Measurements from ENCODE around the gene DNAH1.

DNAH1 gene

GRCh38 chr3:52291508-52292181, 24.5 kb upstream of the DNAH1 start:
- DNase-seq, result peak; percentile 9

DNA sequence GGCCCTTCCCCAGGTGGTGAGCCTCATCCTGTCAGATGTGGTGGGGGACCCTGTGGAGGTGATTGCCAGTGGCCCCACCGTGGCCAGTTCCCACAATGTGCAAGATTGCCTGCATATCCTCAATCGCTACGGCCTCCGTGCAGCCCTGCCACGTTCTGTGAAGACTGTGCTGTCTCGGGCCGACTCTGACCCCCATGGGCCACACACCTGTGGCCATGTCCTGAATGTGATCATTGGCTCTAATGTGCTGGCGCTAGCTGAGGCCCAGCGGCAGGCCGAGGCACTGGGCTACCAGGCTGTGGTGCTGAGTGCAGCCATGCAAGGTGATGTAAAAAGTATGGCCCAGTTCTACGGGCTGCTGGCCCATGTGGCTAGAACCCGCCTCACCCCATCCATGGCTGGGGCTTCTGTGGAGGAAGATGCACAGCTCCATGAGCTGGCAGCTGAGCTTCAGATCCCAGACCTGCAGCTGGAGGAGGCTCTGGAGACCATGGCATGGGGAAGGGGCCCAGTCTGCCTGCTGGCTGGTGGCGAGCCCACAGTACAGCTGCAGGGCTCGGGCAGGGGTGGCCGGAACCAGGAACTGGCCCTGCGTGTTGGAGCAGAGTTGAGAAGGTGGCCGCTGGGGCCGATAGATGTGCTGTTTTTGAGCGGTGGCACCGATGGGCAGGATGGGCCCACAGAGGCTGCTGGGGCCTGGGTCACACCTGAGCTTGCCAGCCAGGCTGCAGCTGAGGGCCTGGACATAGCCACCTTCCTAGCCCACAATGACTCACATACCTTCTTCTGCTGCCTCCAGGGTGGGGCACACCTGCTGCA, 23.7 kb upstream of the DNAH1 start:
- no peak for DNase-seq

DNA sequence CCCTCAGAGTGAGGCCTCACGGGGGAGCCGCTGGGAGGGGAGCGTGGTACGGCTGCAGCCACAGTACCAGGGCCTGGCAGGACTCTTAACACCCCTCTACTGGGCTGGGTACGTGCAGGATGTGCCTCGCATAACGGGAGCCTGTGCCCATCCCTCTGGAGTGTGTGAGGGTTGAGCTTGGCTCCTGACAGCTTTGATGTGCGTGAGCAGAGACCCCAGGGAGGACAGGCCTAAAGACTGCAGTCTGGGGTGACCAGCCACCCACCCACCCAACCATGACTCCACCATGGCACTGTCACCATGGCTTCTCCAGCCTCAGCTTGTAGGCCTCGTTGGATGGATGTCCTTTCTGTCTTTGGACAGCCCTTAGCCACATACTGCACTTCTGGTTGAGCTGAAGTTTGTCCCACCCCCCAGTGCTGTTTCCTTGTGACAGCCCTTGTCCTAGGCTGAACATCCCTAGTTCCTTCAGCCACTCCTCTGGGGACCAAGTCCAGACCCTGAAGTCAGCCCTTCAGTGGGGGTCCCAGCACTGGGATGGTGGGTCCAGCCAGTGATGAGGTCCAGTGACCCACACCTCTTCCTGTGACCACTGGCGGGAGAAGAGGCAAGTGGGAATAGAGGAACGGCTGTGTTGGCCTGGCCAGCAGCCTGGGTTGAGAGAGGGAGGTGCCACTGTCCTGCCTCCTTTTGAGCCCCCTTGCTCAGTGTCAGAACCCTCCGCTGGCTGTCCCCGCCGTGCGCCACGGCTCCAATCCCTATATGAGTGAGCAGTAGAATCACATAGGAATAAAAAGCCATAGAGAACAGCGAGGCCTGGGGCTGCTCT, 22.4 kb upstream of the DNAH1 start:
- DNase-seq, result no peak

DNA sequence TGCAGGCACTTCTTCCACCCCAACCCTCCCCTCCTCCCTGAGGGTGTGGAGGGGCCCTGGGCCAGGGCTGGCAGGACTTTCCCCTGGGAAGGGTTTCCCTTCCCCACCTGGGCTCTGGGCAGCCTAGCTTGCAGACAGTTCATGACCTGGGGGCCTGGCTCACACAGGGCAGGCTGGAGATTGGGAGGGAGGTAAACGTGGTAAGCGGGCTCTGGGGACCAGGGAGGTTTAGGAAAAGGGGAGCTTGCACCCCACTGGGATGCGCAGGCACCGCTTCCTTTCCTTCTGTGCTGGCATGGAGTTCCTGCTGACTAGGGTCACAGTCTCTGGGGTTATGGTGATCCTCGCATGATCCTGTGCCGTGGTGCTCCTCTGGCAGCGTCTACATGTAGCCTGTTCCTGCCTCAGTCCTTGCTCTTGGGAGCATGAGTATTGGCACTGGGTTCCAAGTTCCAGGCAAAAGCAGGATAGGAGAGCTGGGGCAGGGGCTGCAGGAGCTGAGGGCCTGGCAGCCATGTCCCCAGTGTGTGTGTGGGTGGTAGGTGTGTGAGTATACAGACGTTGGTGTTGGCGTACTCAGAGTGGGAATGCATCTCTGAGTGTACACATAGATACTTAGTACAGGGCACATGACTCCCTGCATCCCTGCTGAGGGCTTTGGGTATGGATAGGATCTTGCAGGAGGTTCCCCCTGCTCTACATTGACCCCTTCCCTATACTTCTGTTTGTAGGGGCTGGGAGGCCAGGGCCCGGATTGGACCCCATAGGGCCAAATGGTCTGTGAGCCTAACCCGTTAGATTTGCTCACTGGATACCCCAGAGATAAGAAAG, 21.6 kb upstream of the DNAH1 start:
- no peak for DNase-seq

DNA sequence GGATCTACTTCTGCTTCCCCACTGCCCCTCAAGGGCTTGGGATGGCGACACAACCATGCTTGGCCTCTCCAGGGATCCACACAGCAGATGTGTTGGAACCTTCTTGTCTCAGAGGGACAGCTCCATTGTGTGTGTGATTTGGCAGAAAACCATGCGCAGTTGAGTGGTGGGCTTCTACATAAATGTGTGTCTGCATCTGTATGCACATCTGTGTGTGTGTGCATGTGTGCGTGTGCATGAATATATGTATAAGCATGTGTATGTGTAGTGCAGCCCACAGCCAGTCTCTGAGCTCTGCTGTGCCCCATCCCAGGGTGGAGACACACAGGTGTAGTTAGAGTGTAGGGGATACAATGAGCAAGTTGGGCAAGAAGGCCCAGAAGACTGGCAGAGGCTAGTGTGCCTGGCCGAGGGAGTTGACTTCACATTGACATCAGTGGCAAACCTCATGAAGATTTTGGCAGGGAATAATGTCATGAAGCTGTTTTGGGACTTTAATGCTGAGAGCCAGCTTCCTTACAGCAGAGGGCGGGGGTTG, 20.4 kb upstream of the DNAH1 start:
- no peak for DNase-seq

DNA sequence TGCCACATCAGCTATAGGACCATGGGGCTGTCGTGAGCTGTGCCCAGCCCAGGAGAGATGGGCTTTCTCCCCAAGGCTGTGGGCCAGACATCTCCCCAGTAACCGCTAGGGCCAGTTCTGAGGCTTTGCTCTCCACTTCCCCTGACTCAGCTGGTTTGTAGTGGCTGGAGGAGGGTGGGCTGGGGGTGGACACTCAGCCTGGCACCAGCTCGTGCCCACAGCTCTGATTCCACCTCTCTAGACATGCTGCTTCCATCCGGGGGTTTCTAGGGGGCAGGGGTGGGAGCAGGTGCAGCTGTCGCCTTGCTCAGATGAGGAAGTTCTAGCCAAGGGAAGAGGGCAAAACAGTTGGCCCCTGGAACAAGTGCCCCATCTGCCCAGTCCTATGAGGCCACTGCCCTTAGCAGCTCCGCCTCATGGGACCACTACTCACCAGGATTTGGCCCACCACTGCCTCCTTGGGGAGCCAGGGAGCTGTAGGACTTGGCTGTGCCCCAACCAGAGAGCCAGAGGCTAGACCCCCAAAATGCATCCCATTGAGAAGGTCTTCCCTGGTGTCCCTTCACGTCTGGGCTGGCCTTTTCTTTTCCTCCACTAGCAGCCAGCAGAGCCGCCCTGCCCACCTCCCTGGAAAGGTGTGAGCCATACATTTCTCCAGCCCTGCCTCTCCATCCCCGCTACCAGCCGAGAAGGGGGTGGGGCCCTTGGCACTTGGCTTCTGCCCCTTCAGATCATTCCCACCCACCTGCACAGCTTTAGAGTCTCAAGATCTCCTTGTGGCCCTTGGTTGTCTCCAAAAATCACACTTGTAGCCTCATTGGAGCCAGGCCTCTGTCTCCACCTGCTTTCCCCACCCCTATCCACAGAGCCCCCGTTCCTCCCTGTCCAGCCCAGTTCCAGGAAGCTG, 18.6 kb upstream of the DNAH1 start:
- DNase-seq, result no peak

GRCh38 chr3:52298149-52299098, 17.7 kb upstream of the DNAH1 start:
- no peak for DNase-seq

GRCh38 chr3:52299247-52299878, 16.8 kb upstream of the DNAH1 start:
- DNase-seq, result no peak

- peak; percentile 23 for DNase-seq
Measured at GRCh38 chr3:52299879-52300611, 16.1 kb upstream of the DNAH1 start.

DNA sequence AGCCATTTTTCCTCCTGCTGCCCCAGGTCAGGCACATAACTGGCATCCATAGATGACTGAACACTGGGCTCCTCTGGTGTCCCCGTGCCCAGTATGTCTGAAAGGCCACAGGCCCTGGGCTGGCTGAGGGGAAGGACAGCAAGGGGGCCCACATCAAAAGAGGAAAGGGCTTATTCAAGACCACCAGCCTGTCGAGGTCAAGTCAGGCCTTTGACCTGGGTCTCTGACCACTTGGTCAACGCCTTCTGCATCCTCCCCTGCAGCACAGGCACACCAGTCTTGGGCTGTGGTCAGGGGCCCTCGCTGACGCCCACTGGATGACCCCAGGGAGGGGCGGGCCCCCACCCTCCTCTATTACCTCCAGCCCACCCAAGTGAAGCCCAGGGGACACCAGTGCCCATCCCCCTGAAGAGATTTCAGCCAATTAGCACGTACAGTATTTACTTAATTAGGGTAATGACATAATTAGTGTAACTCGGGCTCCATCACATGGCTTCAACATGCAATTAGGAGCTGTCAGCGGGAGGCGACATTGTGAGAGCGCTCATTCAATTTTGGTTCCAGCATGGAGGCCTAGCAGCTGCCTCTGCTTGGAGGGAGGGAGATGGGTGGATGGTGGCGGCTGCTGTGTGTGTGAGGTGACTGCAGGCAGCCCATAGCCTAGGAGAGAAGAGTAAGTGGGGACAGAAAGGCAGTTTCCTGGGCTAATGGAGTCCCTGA, 13.5 kb upstream of the DNAH1 start:
- DNase-seq, result no peak

DNA sequence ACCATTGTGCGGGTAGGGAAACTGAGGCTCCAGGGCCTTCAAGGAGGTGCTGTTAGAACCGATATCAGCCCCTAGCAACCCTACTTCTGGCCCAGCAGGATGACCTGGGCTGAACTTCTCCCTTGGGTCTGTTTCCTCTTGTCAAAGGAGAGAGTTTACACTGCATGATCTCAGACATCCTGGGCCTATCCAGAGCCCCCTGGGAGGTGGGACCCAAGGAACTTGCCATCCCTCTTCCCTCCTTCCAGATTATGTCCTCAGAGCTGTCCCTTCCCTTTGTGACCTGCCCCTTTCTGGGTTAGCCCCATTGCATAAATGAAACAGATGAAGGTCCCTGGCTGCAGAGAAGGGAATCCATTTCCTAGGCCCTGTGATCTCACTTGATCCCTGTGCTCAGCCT, 12.3 kb upstream of the DNAH1 start:
- DNase-seq, result no peak

DNA sequence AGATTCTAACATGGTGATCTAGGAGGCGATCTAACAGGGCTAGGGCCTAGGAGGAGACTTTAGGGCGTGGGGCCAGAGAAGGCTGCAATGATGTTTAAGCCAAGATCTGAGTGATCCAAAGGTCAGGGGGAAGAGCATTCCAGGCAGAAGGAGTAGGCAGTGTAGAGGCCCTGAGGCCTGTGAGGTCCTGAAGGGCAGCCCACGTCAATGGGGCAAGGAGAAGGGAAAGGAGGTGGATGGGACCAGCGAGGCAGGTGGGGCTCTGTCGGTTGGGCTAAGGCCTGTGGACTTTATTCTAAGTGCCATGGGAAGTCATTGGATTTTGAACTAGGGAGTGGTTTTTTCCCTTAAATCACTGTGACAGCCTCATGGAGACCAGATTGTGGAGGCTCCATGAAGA, 10.2 kb upstream of the DNAH1 start:
- no peak for DNase-seq

DNA sequence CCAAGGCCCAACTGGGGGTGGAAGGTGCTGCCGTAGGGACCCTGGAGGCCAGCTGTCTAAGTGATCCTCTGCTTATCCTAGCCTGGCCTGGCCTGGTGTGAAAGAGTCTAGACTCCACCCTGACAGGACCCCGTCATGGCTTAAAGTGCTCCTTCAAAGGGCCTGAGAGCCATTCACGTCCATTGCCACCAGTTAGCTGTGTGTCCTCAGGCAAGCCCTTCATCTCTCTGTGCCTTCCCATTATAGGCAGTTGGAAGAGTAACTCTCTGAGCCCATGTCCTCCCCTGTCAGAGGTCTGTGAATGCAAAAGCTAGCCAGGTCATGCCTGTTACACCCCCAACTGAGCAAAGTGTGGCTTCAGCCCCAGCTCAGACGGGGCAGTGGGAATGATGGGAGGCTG, 9.1 kb upstream of the DNAH1 start:
- no peak for DNase-seq

DNA sequence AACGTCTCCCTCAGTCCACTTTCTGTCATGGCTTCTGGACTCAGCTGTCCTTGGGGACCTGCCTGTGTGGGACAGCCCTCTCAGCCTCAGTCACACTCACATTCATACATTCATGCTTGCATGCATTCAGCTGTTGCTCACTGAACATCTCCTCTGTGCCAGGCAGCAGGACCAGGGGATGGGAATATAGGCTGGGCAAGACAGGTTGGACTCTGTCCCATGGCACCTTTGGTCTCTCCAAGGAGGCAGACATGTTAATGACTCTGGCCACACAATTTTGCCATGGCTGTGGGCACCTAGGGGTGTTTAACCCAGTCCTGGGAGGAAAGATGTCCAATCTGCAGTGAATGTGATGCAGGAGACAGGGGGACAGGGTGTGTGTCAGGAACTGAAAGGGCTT, 7.8 kb upstream of the DNAH1 start:
- DNase-seq, result no peak

- no peak for DNase-seq
Measured at GRCh38 chr3:52310861-52311575, 5.1 kb upstream of the DNAH1 start.

- no peak for DNase-seq
Measured at GRCh38 chr3:52311576-52312119, 4.5 kb upstream of the DNAH1 start.

DNA sequence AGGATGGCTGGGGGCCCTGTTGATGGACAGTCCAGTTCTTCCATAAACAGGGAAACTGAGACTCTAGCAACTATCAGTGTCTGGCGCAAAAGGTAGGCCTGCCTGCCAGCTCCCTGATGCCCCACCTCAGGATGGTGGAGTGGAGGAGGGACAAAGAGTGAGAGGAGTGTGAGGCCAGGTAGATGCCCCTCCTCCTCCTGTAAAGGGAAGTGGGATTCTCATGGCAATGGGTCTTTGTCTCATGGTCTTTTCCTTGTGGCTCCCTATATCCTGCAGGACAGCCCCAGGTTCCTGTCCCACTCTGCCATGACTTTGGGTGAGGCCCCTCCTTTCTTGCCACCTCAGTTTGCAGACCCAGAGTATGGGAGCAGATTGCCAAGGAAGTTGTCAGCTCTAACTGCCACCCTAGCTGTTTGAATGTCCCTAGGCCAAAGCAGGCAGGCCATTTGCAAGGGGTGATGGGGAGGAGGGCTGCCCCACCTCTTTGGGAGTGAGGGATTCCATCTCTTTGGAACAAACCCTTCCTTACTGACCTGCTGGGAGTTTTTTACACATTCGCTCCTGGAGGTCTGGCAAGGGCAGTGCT, 2.8 kb upstream of the DNAH1 start:
- DNase-seq, result no peak
